Gastrocnemius medialis (tissue), 4 donors: ENCODE data around the gene RNF144A. TPM values are rescaled to one million over a fixed set of nuclear protein-coding genes. Genes with fewer than 3 reads are reported as not detected.
"Not testable (repeated sequence)": the region's sequence is repeated elsewhere in the genome, so short reads cannot be mapped to it uniquely, and the experiment has no call there.

Source experiments
- ATAC-seq, 2 donors: fragments of 150-250 bp; one replicate each; pipeline ENCODE4 v1.9.1; 2016
- DNase-seq, 2 donors: peaks; one replicate each; pipeline ENCODE4 v3.0.0-alpha.2; 2019
- H3K27ac ChIP-seq, 4 donors: fragments of 200-600 bp; sonication (generic); 1 replicate in 1 of 4; 2 replicates in 3 of 4; pipeline ENCODE4 v1.5.1; 2016 to 2018; ENCODE audit warnings: mild to moderate bottlenecking in 2 of 4, moderate library complexity in 1 of 4
- H3K27me3 ChIP-seq, 3 donors: fragments of 200-600 bp; sonication (generic) in 2 of 3; 1 replicate in 1 of 3; 2 replicates in 2 of 3; pipeline versions ENCODE4 v1.5.1 to v1.6.0; 2016 to 2019; ENCODE audit warnings: mild to moderate bottlenecking in 1 of 3, moderate library complexity in 1 of 3
- H3K36me3 ChIP-seq, 2 donors: fragments of 200-600 bp; sonication (generic) in 1 of 2; one replicate each; pipeline ENCODE4 v1.5.1; 2017 to 2018
- H3K4me1 ChIP-seq, 2 donors: fragments of 200-600 bp; sonication (generic) in 1 of 2; one replicate each; pipeline ENCODE4 v1.5.1; 2016 to 2017; ENCODE audit warnings: mild to moderate bottlenecking in 2 of 2
- H3K4me3 ChIP-seq, 4 donors: fragments of 200-600 bp; sonication (generic) in 3 of 4; 1 replicate in 1 of 4; 2 replicates in 3 of 4; pipeline ENCODE4 v1.5.1; 2016 to 2019; ENCODE audit warnings: mild to moderate bottlenecking in 2 of 4
- H3K9me3 ChIP-seq, 3 donors: fragments of 200-600 bp; sonication (generic) in 2 of 3; 1 replicate in 1 of 3; 2 replicates in 2 of 3; pipeline ENCODE4 v1.5.1; 2016 to 2019
- CTCF ChIP-seq, 5 experiments: fragments of 450-650 bp in 3 of 5; fragments of 200-600 bp in 2 of 5; sonication (generic) in 2 of 5; IDR thresholded peaks in 4 of 5; conservative IDR thresholded peaks in 1 of 5; 1 replicate in 4 of 5; 2 replicates in 1 of 5; pipeline ENCODE4 v1.5.1; 2016 to 2019; ENCODE audit warnings: antibody characterized with exemption in 5 of 5, mild to moderate bottlenecking in 3 of 5, moderate library complexity in 3 of 5
- POLR2A ChIP-seq, 2 donors: fragments of 450-650 bp; IDR thresholded peaks; one replicate each; pipeline ENCODE4 v1.6.1; 2017; ENCODE audit warnings: antibody characterized with exemption in 2 of 2, mild to moderate bottlenecking in 2 of 2, moderate library complexity in 2 of 2
- in situ Hi-C, 4 donors: fragments of 200-750 bp; cut with MboI; loops; one replicate each; pipeline versions ENCODE4 v1.15.0 to v1.8.0; 2017; ENCODE audit warnings: low sequenced_read_pairs in 4 of 4
- intact Hi-C: fragments of 100-400 bp; cut with DNase I; formaldehyde crosslinking; loops from one replicate; pipeline ENCODE4 v1.15.1; 2023; ENCODE audit warnings: low total_unique reads
- total RNA-seq, 4 donors: library from RNA; depleted of rRNA; stranded (reverse); fragments of >200 nt; gene quantifications; one replicate each; pipeline versions ENCODE4 v1.1.0 to v1.2.3, GENCODE V29; 2016

Gene RNF144A
- total RNA-seq, 4 donors from 2014 or later = 4.9 to 16.2 (median 10.2) TPM

- DNase-seq (peak; percentile 24 to 58), ATAC-seq (peak; percentile 28)
- intact Hi-C loops (no loop called here), in situ Hi-C loops (no loop called here)
- Histone ChIP-seq H3K4me1 (peaks cover 30 to 32% of the 10 kb centered on the region in 2 donors), H3K27me3 (no peaks in the 10 kb centered on the region), H3K27ac (peak overlapping the region; percentile 40 to 73 (median 64)), H3K9me3 (no peaks in the 10 kb centered on the region), H3K4me3 (no peak overlapping the region), H3K36me3 (no peaks in the 10 kb centered on the region)
- no peak for TF ChIP-seq POLR2A (IDR thresholded peaks at IDR 0.05)
- no peak for TF ChIP-seq CTCF (IDR thresholded peaks at IDR 0.05 in 4 of 5, conservative IDR thresholded peaks at IDR 0.05 in 1 of 5)
These were observed 78.3 kb downstream of the RNF144A start for GRCh38 chr2:6995391-6996097.

- Histone ChIP-seq H3K4me3 (no peak overlapping the region), H3K27ac (no peak overlapping the region), H3K9me3 (no peaks in the 10 kb centered on the region), H3K36me3 (no peaks in the 10 kb centered on the region), H3K4me1 (peaks cover 7 to 14% of the 10 kb centered on the region in 2 donors), H3K27me3 (no peaks in the 10 kb centered on the region)
- DNase-seq (no peak), ATAC-seq (no peak)
- intact Hi-C loops = no loop called here
- in situ Hi-C loops = no loop called here
- no peak for TF ChIP-seq CTCF (IDR thresholded peaks at IDR 0.05 in 4 of 5, conservative IDR thresholded peaks at IDR 0.05 in 1 of 5)
- TF ChIP-seq POLR2A (IDR thresholded peaks at IDR 0.05) = no peak
These were observed 82.1 kb downstream of the RNF144A start for GRCh38 chr2:6999211-6999877.

GRCh38 chr2:7001395-7001794 is 84.2 kb downstream of the RNF144A start:
- peaks cover 10 to 12% of the 10 kb centered on the region in 2 donors for H3K4me1 ChIP-seq
- DNase-seq, ATAC-seq, intact Hi-C loops, H3K4me3 ChIP-seq, H3K9me3 ChIP-seq, H3K27me3 ChIP-seq, in situ Hi-C loops, H3K36me3 ChIP-seq, H3K27ac ChIP-seq: not testable (repeated sequence)

GRCh38 chr2:7003895-7004294 is 86.7 kb downstream of the RNF144A start:
- DNase-seq = no peak
- Histone ChIP-seq H3K36me3 (no peaks in the 10 kb centered on the region), H3K4me3 (no peak overlapping the region), H3K27ac (no peak overlapping the region), H3K9me3 (no peaks in the 10 kb centered on the region), H3K4me1 (peaks cover 25 to 37% of the 10 kb centered on the region in 2 donors), H3K27me3 (no peaks in the 10 kb centered on the region)
- ATAC-seq = no peak
- TF ChIP-seq POLR2A (IDR thresholded peaks at IDR 0.05) = no peak
- in situ Hi-C loops = no loop called here
- intact Hi-C loops = no loop called here

- H3K27ac ChIP-seq = no peak overlapping the region
- intact Hi-C loops = no loop called here
- H3K27me3 ChIP-seq = no peaks in the 10 kb centered on the region
- ATAC-seq = no peak
- H3K36me3 ChIP-seq = no peaks in the 10 kb centered on the region
- H3K4me1 ChIP-seq = peaks cover 26 to 39% of the 10 kb centered on the region in 2 donors
- no peaks in the 10 kb centered on the region for H3K9me3 ChIP-seq
- no peak for DNase-seq
- TF ChIP-seq CTCF (IDR thresholded peaks at IDR 0.05 in 4 of 5, conservative IDR thresholded peaks at IDR 0.05 in 1 of 5) = no peak
- no peak for TF ChIP-seq POLR2A (IDR thresholded peaks at IDR 0.05)
- in situ Hi-C loops = no loop called here
- H3K4me3 ChIP-seq = no peak overlapping the region
These were observed 87.4 kb downstream of the RNF144A start for GRCh38 chr2:7004636-7005035.
